HG03432 (cell line): Measurements from ENCODE around the gene SLC35B2.

ENCODE experiments used
- ATAC-seq: cut with Tn5 transposase; IDR thresholded peaks from one replicate; pipeline ENCODE4 v1.9.1; 2021; ENCODE audit warnings: mild to moderate bottlenecking, moderate library complexity; ENCODE audit not compliant: unreplicated experiment

SLC35B2 gene

GRCh38 chr6:44222486-44223318 is 34.6 kb downstream of the SLC35B2 start:
- peak; percentile 2 for ATAC-seq

DNA sequence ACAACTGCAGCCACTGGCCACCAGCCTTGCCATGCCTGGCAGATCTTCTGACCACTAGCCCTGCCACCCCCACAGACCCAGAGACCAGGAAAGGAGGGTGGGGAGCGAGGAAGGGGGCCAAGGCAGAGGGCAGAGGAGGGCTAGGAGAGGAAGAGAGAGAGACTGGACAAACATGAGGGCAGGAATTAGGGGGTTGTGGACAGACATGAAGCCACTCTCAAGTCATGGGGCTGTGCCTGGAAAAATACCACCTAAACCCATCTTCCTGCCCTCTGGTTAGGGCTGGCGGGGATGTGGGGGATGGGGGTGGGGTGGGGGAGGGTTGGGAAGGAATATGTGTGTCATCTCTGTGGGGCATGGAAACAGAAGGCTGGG is 35.4 kb downstream of the SLC35B2 start:
- no peak for ATAC-seq

DNA sequence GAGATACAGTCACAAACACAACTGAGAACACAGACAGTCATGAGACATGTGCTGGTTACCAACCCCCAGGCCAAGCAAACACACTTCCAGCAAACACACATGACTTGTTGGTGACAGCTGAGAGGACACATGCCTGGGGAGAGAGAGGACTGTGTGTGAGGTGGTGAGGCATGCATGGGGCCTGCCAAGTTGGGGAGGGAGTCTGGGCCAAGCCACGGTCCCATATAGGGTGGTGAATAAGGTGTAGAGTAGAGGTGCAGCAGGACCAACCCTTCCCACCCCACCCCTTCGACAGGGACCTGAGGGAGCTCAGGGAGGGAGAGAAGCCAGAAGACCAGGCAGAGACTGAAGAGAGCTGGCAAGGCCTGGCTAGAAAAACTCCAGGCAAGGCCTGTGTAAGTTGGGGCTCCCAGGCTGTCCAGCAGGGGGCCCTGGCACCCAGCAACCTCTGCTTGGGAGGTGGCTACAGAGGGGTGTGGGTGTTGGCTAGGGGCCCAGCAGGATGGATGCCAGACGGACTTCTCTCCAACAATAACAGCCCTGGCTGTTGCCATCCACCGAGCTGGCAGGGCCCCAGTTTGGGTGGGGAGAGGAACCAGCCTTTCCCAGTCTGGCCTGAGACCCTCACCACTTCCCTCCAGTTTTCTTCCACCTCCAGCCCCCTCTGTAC is 35.9 kb downstream of the SLC35B2 start:
- ATAC-seq = peak; percentile 38

DNA sequence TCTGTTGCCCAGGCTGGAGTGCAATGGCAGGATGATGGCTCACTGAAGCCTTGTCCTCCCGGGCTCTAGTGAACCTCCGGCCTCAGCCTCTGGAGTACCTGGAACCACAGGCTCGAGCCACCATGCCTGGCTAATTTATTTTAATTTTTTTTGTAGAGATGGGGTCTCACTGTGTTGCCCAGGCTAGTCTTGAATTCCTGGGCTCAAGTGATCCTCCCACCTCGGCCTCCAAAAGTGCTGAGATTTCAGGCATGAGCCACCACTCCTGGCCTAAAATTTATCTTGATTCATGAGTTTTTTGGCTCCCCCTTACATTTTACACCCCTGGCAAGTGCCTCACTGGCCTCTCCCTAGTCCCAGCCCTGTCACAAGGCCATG is 36.4 kb downstream of the SLC35B2 start:
- no peak for ATAC-seq

DNA sequence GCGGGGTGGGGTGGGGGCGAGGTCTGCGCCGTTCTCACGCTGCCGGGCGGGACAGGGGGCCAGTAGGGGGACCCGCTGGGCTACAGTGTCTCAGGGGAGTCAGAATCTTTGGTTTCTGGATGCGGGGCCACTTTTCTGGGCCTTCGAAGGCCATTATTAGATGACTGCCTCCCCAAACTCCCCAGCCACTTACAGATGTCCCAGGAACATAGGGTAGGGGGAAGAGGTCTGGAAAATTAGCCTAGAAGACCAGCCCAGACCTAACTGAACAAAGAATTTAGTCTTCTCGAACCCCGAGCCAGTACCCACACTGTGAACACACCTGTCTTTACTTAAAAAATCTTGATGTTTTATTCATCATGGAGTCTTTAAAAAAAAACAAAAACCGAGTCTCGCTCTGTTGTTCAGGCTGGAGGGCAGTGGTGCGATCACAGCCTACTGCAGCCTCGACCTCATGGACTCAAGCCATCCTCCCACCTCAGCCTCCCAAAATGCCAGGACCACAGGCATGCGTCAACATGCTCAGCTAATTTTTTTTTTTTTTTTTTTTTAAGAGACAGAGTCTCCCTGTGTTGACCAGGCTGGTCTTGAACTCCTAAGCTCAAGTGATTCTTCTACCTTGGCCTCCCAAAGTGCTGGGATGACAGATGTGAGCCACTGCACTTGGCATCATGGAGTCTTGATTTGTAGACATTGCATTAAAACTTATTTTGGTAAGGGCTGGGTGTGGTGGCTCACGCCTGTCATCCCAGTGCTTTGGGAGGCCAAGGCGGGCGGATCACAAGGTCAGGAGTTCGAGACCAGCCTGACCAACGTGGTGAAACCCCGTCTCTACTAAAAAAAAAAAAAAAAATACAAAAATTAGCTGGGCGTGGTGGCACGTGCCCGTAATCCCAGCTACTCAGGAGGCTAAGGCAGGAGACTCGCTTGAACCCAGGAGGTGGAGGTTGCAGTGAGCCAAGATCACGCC is 37.2 kb downstream of the SLC35B2 start:
- ATAC-seq = no peak

DNA sequence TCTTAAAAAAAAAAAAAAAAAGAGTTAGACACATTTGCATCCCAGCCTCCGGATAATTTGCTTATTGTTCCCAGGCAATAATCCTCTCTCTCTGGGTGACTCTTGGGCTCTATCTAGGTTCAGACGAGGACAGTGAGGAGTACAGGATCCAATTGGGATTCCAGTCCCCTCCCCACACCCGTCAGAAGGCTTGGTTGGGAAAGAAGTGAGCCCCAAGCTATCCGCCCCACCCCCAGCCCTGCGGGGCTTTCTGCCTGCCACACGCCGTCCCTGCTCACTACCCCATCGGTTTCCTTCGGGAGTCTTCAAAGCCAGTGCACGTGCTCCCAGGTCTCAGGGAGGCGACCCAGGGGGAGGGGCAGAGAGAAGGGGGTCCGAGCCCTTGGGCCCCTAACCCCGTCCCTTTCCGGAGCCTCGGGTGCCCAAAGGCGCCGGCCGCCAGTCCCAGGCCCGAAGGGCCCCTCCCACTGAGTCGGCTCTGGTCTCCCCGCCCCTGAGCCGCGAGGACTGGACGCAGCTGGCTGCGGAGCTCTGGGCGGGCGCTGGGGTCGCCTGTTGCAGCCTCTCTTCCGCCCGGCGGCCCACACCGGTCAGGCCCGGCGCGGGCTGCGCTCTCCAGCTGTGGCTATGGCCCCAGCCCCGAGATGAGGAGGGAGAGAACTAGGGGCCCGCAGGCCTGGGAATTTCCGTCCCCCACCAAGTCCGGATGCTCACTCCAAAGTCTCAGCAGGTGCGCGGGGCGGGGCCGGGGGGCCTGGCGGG is 38.1 kb downstream of the SLC35B2 start:
- ATAC-seq = peak; percentile 57

DNA sequence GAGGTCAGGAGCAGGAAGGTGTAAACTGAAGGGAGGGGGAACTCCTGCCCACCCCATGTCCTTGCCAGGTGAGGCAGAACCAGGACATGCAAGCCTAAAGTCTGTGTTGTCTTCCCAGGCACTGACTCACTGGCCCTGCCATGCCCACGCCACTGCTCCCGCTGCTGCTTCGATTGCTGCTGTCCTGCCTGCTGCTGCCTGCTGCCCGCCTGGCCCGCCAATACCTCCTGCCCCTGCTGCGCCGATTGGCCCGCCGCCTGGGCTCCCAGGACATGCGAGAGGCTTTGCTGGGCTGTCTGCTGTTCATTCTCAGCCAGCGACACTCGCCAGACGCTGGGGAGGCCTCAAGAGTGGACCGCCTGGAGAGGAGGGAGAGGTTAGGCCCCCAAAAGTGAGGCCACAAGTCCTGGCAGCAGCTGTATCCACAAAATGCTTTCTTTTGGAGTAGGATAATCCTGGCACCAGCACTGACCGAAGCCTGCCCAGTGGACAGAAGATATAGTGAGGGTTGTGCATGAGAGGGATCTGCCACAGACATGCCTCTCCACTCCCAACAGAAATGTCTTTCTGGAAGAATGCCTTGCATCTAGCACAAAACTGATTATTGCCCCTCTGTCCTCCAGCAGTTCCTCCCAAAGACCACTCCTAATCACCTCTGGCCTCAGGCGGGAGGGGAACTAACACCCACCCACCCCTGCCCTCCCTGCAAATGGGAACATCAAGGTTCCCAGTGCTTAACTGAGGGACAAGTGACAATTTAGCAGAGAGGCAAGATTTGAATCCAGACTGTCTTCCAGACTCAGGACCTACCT is 39.8 kb downstream of the SLC35B2 start:
- no peak for ATAC-seq

- ATAC-seq = no peak
These were observed 40.5 kb downstream of the SLC35B2 start, which contains the start of gene MYMX for GRCh38 chr6:44216677-44217331. Gene MYMX, plus strand, starts transcription at chr6:44216926. Its CDS starts 546 bp downstream, at chr6:44217472.

DNA sequence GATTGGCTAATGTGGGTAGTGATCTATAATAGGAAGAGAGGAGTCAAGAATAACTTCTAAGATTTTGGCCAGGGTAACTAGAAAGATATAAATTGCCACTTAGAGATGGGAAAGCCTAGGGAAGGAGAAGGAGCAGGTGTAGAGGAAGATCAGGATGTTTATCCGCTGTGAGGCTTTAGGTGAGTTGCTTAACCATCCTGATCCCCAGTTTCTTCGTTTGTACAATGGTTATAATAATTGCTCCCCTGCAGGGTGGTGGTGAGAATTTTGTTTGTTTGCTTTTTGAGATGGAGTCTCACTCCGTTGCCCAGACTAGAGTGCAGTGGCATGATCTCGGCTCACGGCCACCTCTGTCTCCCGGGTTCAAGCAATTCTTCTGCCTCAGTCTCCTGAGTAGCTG is 43.0 kb downstream of the SLC35B2 start:
- ATAC-seq = no peak

GRCh38 chr6:44211284-44211683 is 46.0 kb downstream of the SLC35B2 start:
- ATAC-seq = no peak

DNA sequence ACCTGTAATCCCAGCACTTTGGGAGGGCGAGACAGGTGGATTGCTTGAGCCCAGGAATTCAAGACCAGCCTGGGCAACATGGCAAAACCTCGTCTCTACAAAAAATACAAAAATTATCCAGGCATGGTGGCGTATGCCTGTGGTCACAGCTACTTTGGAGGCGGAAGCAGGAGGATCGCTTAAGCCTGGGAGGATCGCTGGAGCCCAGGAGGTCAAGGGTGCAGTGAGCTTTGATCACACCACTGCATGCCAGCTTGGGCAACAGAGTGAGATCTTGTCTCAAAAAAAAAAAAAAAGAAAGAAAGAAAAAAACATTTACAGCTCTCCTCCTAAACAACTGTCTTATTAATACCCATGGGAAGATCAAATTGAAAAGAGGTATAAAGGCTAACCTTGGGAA is 49.4 kb downstream of the SLC35B2 start:
- no peak for ATAC-seq
